NCI-H146 treated with DMSO at 0.1 percent for 48 hours (cell line): Measurements from ENCODE around the gene CMSS1.
"Not testable (repeated sequence)": the region's sequence is repeated elsewhere in the genome, so short reads cannot be mapped to it uniquely, and the experiment has no call there.

Experiments
- DNase-seq: peaks from one replicate; lab custom pipeline; 2025; ENCODE audit not compliant: unreplicated experiment; lab: John Stamatoyannopoulos, UW

Gene CMSS1

GRCh38 chr3:100075851-100076730 lies 258.4 kb downstream of the CMSS1 start:
- DNase-seq, result no peak

GRCh38 chr3:100076731-100077529 lies 259.3 kb downstream of the CMSS1 start:
- no peak for DNase-seq

- DNase-seq, result no peak
These were observed 261.7 kb downstream of the CMSS1 start for GRCh38 chr3:100079328-100079727.

GRCh38 chr3:100080573-100080972 lies 262.9 kb downstream of the CMSS1 start:
- DNase-seq, result peak; percentile 18

GRCh38 chr3:100081311-100081710 lies 263.6 kb downstream of the CMSS1 start:
- no peak for DNase-seq

- DNase-seq, result no peak
These were observed 264.5 kb downstream of the CMSS1 start for GRCh38 chr3:100081986-100082692.

- DNase-seq, result no peak
These were observed 265.1 kb downstream of the CMSS1 start for GRCh38 chr3:100082714-100083113.

GRCh38 chr3:100083209-100083608 lies 265.5 kb downstream of the CMSS1 start:
- no peak for DNase-seq

- DNase-seq, result no peak
These were observed 266.6 kb downstream of the CMSS1 start for GRCh38 chr3:100084100-100084806.

GRCh38 chr3:100086401-100086800 lies 268.7 kb downstream of the CMSS1 start:
- no peak for DNase-seq

GRCh38 chr3:100087198-100087597 lies 269.5 kb downstream of the CMSS1 start:
- DNase-seq, result no peak

- no peak for DNase-seq
These were observed 271.2 kb downstream of the CMSS1 start for GRCh38 chr3:100088735-100089368.

GRCh38 chr3:100089812-100090668 lies 272.4 kb downstream of the CMSS1 start:
- DNase-seq, result no peak

GRCh38 chr3:100090669-100091005 lies 273.0 kb downstream of the CMSS1 start:
- DNase-seq, result no peak

- no peak for DNase-seq
These were observed 276.2 kb downstream of the CMSS1 start for GRCh38 chr3:100093831-100094230.

GRCh38 chr3:100096286-100096685 lies 278.6 kb downstream of the CMSS1 start:
- DNase-seq, result not testable (repeated sequence)

- DNase-seq, result no peak
These were observed 279.2 kb downstream of the CMSS1 start for GRCh38 chr3:100096866-100097265.

- no peak for DNase-seq
These were observed 280.5 kb downstream of the CMSS1 start for GRCh38 chr3:100097919-100098783.

- no peak for DNase-seq
These were observed 281.1 kb downstream of the CMSS1 start for GRCh38 chr3:100098784-100099070.
